CD4-positive, alpha-beta T cell treated with Interferon gamma for 1 hour (primary cell): ENCODE results near the gene PWP1.

ENCODE experiments used
- DNase-seq: peaks from one replicate; pipeline ENCODE4 v3.0.0-alpha.2; 2020

Gene PWP1

GRCh38 chr12:107736914-107737313 is 51.3 kb downstream of the PWP1 start:
- DNase-seq: peak; percentile 85

- no peak for DNase-seq
Measured at GRCh38 chr12:107748472-107748871, 62.9 kb downstream of the PWP1 start.

DNA sequence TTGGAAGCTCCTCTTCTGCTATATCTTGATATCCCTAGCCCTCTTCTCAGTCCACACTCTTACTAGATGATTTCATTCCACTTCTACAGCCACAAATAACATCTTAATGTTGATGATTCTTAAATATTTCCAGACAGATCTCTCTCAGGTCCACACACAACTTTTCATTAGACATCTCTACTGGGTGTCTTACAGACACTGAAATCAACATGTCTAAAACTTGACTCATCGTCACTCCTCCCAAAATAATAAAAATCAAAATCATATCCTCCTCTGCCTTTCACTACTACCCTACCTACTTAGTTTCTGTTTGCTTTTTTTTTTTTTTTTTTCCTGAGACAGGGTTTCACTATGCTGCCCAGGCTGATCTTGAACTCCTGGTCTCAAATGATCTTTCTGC is 63.5 kb downstream of the PWP1 start:
- no peak for DNase-seq

DNA sequence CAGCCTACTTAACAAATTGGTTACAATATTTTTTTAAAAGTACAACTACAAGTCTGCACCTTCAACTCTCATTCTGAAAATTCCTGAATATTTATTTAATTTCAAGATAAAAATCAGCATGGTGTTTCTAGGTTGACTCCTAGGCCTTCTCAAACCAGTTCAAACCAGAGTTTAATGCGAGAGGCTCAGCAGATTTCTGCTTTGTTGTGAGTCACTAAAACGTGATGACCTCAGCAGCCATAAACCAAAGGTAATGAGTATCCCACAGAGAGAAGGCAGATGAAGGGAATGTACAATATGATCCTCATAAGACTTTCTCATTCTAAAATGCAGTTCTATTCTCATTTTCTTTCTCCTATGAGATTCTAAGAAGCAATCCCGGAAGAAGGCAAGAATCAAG is 73.8 kb downstream of the PWP1 start:
- no peak for DNase-seq

- DNase-seq: peak; percentile 7
Measured at GRCh38 chr12:107760207-107760808, 74.7 kb downstream of the PWP1 start.

DNA sequence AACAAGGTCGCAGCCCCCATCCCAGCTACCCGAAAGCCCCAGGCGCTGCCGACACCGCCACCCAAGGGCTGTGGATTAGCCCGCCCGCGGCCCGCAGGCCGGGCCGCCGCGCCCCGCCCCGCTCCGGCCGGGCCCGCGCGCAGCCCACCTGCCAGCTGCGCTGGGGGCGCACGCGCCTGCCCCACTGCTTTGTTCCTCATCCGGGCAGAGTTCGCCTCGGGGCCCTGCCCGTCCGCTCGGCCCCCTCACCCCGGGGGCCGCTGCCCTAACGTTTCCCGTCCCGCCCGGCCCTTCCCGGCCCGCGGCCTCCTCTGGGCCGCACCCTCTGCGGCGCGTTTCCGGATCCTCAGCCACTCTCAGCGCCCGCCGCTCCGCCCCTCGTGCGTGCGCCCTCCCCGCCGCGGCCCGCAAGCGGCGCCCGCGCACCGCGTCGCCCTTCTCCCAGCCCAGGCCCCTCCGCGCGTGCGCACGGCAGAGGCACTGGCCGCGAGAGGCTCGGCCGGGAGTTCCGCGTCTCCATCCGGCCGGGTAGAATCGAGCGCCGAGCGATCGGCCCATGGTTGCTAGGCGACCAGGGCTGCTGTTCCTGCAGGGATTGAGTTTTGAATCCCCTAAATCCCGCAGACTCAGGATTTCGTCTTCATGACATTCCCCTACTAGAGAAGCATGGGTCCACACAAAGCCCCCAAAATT is 75.4 kb downstream of the PWP1 start, which contains the start of gene PRDM4:
Gene PRDM4, minus strand, starts transcription at position 329 of the 693 bp plus-strand sequence. CDS start 622 bp downstream, outside the sequence.
- peak; percentile 94 for DNase-seq

DNA sequence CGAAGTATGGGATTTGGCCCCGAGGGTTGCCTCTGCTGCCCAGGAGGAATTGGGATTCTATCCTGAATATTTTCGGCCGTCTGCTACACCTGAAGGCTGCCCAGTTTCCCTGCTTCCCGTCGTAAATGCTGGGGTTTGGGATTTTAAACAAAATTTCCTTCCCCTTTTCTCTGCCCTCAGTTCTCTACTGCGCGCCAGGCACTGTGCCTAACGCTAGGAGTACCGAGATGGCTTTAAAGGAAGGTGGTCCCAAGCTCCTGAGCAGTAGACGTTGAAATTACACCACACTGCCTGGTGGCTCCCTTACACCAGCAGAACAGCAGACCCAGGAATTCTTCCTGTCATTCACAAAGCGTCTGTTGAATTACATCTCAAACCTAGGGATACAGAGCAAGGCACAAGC is 75.9 kb downstream of the PWP1 start:
- no peak for DNase-seq
